Ascending aorta (tissue), 2 donors: ENCODE results near the gene CYB5D1. TPM values are rescaled to one million over a fixed set of nuclear protein-coding genes. Genes with fewer than 3 reads are reported as not detected.
"Not testable (repeated sequence)": the region's sequence is repeated elsewhere in the genome, so short reads cannot be mapped to it uniquely, and the experiment has no call there.

Experiments
- DNase-seq, 2 donors: peaks; one replicate each; pipeline ENCODE4 v3.0.0-alpha.2; 2019; ENCODE audit warnings: low spot score in 2 of 2
- H3K27ac ChIP-seq, 2 donors: fragments of 200-600 bp; sonication (generic); one replicate each; pipeline ENCODE4 v1.5.1; 2016 to 2017; ENCODE audit warnings: mild to moderate bottlenecking in 1 of 2
- H3K27me3 ChIP-seq: fragments of 200-600 bp; sonication (generic); one replicate; pipeline ENCODE4 v1.5.1; 2017
- H3K36me3 ChIP-seq, 2 donors: fragments of 200-600 bp; sonication (generic); one replicate each; pipeline ENCODE4 v1.5.1; 2016
- H3K4me1 ChIP-seq, 2 donors: fragments of 200-600 bp; sonication (generic); one replicate each; pipeline ENCODE4 v1.5.1; 2016 to 2017; ENCODE audit warnings: mild to moderate bottlenecking in 1 of 2
- H3K4me3 ChIP-seq, 2 donors: fragments of 200-600 bp; sonication (generic); one replicate each; pipeline ENCODE4 v1.5.1; 2016 to 2017; ENCODE audit warnings: mild to moderate bottlenecking in 1 of 2
- H3K9me3 ChIP-seq, 2 donors: fragments of 200-600 bp; sonication (generic); one replicate each; pipeline ENCODE4 v1.5.1; 2016
- CTCF ChIP-seq, 3 experiments: fragments of 200-600 bp in 2 of 3; fragments of 450-650 bp in 1 of 3; sonication (generic) in 2 of 3; IDR thresholded peaks; one replicate each; pipeline ENCODE4 v1.5.1; 2016 to 2019; ENCODE audit warnings: antibody characterized with exemption in 3 of 3, mild to moderate bottlenecking in 1 of 3, moderate library complexity in 1 of 3
- intact Hi-C: fragments of 100-400 bp; cut with DNase I; formaldehyde crosslinking; loops from one replicate; pipeline ENCODE4 v1.15.1; 2023
- total RNA-seq: library from RNA; depleted of rRNA; stranded (reverse); fragments of >200 nt; gene quantifications from one replicate; pipeline ENCODE4 v1.1.0, GENCODE V29; 2016

CYB5D1 gene
- total RNA-seq, 1 donor from 2014 or later: 0.21 TPM

GRCh38 chr17:7858522-7858810, 663 bp downstream of the CYB5D1 start:
- Histone ChIP-seq H3K9me3 (no peaks in the 10 kb centered on the region), H3K27me3 (no peaks in the 10 kb centered on the region), H3K4me1 (peaks cover 9 to 25% of the 10 kb centered on the region in 2 donors), H3K36me3 (peaks cover 0 to 7% of the 10 kb centered on the region in 2 donors), H3K4me3 (peak overlapping the region; percentile 73 to 76), H3K27ac (peak overlapping the region; percentile 87 to 88)
- peak; percentile 1 to 35 (median 26) for TF ChIP-seq CTCF (IDR thresholded peaks at IDR 0.05)
- intact Hi-C loops: loop anchor here (5.0 to 10.0 kb wide), 2 partner anchors 259 to 374 kb away; partner anchors contain the start of genes ALOXE3, POLR2A and SLC35G6
- no peak for DNase-seq

GRCh38 chr17:7859028-7859427, 1.2 kb downstream of the CYB5D1 start:
- Histone ChIP-seq H3K27ac (peak overlapping the region in 1 of 2 donors; percentile 88), H3K4me1 (peaks cover 9 to 25% of the 10 kb centered on the region in 2 donors)

GRCh38 chr17:7862692-7863437, 5.1 kb downstream of the CYB5D1 start:
- H3K9me3 ChIP-seq: no peaks in the 10 kb centered on the region
- peaks cover 0 to 10% of the 10 kb centered on the region in 2 donors for H3K4me1 ChIP-seq
- H3K27ac ChIP-seq: no peak overlapping the region
- no peak overlapping the region for H3K4me3 ChIP-seq
- peak; percentile 76 to 83 (median 76) for TF ChIP-seq CTCF (IDR thresholded peaks at IDR 0.05)
- intact Hi-C loops: loop anchor here (1.0 to 2.0 kb wide), 2 partner anchors 26 to 127 kb away; partner anchors contain the start of gene CHD3
- no peaks in the 10 kb centered on the region for H3K27me3 ChIP-seq
- H3K36me3 ChIP-seq: no peaks in the 10 kb centered on the region
- no peak for DNase-seq

More at GRCh38 chr17:7859028-7859427, 1.2 kb downstream of the CYB5D1 start:
- peaks cover 0 to 1% of the 10 kb centered on the region in 2 donors for H3K36me3 ChIP-seq
- no peak for DNase-seq
- no peak for TF ChIP-seq CTCF (IDR thresholded peaks at IDR 0.05)
- H3K9me3 ChIP-seq: no peaks in the 10 kb centered on the region
- intact Hi-C loops: loop anchor here (5.0 to 10.0 kb wide), 2 partner anchors 258 to 374 kb away; partner anchors contain the start of genes ALOXE3, POLR2A and SLC35G6
- peak overlapping the region in 1 of 2 donors; percentile 73 for H3K4me3 ChIP-seq
- H3K27me3 ChIP-seq: no peaks in the 10 kb centered on the region

- H3K36me3 ChIP-seq, H3K4me3 ChIP-seq, H3K27ac ChIP-seq, H3K9me3 ChIP-seq, intact Hi-C loops, H3K27me3 ChIP-seq, DNase-seq, H3K4me1 ChIP-seq: not testable (repeated sequence)
These were observed 6.6 kb downstream of the CYB5D1 start for GRCh38 chr17:7864384-7864783.

- TF ChIP-seq CTCF (IDR thresholded peaks at IDR 0.05): no peak
- H3K27ac ChIP-seq: no peak overlapping the region
- no peaks in the 10 kb centered on the region for H3K9me3 ChIP-seq
- H3K4me1 ChIP-seq: no peaks in the 10 kb centered on the region
- H3K4me3 ChIP-seq: no peak overlapping the region
- H3K27me3 ChIP-seq: no peaks in the 10 kb centered on the region
- H3K36me3 ChIP-seq: no peaks in the 10 kb centered on the region
- intact Hi-C loops: no loop called here
- DNase-seq: no peak
These were observed 7.3 kb downstream of the CYB5D1 start for GRCh38 chr17:7864995-7865650.

GRCh38 chr17:7867881-7868329, 10.1 kb downstream of the CYB5D1 start:
- intact Hi-C loops: no loop called here
- Histone ChIP-seq H3K9me3 (no peaks in the 10 kb centered on the region), H3K4me1 (no peaks in the 10 kb centered on the region), H3K27ac (no peak overlapping the region), H3K36me3 (no peaks in the 10 kb centered on the region), H3K27me3 (no peaks in the 10 kb centered on the region), H3K4me3 (no peak overlapping the region)
- no peak for DNase-seq
- no peak for TF ChIP-seq CTCF (IDR thresholded peaks at IDR 0.05)
